Nasal cavity respiratory epithelium epithelial cell of viscerocranial mucosa (primary cell): Measurements from ENCODE around the gene RIPOR2. TPM values are rescaled to one million over a fixed set of nuclear protein-coding genes. Genes with fewer than 3 reads are reported as not detected.

Experiments
- total RNA-seq: library from RNA; depleted of rRNA; stranded (reverse); fragments of >200 nt; gene quantifications from 2 replicates; pipeline ENCODE4 v1.2.3, GENCODE V29; 2014

RIPOR2 gene, protein sequence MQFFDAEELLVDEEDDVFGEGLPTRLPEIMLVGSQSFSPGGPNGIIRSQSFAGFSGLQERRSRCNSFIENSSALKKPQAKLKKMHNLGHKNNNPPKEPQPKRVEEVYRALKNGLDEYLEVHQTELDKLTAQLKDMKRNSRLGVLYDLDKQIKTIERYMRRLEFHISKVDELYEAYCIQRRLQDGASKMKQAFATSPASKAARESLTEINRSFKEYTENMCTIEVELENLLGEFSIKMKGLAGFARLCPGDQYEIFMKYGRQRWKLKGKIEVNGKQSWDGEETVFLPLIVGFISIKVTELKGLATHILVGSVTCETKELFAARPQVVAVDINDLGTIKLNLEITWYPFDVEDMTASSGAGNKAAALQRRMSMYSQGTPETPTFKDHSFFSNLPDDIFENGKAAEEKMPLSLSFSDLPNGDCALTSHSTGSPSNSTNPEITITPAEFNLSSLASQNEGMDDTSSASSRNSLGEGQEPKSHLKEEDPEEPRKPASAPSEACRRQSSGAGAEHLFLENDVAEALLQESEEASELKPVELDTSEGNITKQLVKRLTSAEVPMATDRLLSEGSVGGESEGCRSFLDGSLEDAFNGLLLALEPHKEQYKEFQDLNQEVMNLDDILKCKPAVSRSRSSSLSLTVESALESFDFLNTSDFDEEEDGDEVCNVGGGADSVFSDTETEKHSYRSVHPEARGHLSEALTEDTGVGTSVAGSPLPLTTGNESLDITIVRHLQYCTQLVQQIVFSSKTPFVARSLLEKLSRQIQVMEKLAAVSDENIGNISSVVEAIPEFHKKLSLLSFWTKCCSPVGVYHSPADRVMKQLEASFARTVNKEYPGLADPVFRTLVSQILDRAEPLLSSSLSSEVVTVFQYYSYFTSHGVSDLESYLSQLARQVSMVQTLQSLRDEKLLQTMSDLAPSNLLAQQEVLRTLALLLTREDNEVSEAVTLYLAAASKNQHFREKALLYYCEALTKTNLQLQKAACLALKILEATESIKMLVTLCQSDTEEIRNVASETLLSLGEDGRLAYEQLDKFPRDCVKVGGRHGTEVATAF
- total RNA-seq, result under 0.01 and 0.07 TPM in 2 replicates

DNA sequence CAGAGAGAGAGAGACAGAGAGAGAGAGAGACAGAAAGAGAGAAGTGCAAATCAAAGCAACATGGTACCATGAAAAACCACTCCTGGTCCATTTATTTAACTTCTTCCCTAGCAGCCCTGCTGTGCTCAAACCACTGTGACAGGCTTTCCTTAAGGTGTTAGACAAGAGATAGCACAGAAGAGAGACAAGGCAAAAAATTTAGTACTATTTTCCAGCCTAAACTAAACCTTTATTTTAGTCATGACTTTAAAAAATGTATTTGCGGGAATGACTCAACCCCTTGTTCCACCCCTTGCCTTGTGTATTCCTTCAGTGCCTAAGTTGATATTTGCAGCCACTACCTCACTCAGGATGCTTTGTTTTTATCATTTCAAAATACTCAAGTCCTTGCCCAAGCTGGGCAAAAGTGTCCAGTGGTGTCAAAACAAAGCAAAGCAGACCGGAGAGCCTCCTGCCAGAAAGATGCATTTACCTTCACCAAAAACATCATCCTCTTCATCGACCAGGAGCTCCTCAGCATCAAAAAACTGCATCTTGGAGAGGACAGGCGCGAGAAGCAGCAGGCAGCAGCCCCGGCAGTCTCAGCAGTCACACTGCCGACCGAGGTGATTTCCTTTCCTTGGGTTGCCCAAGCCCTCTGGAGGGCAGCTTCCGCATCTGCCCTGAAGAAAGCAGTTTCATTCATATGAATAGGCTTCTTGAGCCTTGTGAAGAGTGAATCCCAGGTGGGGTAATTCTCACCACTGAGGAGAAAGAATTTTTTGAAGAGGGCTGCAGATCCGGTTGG lies at the start of gene RIPOR2:
RIPOR2 (minus strand) TSS at position 595 of the 787 bp plus-strand sequence; CDS start at position 533, 62 bp downstream.

DNA sequence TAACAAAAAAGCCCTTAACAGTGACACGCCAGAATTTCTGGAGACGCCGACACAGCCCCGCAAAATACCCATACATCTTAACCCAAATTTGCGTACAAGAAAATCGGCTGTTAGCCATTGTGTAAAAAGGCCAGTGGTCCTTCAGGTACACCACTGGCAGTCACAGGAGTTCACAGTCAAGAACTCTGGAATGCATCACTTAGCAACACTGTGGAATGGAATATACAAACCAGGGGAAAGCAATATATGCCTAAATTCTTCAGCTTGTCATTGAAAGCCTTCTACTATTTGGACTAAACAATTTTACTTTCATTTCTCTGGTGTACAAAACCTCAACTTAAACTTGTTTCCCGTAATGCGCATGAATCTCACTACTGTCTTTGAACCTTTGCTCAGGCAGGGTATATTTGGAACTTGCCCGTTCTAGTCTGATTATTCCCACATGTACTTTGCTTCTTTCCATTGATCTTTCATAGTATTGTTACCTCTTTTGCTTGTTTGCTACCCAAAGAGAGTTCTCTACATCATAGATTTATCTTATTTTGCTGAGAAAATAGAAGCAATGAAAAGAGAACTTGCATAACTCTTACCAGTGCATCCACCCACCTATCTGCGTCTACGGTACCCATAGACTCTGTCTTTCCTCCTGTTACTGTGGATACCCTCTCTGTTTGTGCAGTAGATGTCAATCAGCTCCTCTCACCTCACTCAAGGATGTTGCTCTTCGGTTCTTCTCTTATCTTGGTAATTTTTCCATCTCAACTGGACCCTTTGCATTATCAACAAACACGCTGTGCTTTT lies 136.8 kb downstream of the RIPOR2 start, which contains the start of gene ARMH2:
ARMH2 (minus strand) TSS at position 178 of the 801 bp plus-strand sequence; CDS start at position 118, 60 bp downstream.

DNA sequence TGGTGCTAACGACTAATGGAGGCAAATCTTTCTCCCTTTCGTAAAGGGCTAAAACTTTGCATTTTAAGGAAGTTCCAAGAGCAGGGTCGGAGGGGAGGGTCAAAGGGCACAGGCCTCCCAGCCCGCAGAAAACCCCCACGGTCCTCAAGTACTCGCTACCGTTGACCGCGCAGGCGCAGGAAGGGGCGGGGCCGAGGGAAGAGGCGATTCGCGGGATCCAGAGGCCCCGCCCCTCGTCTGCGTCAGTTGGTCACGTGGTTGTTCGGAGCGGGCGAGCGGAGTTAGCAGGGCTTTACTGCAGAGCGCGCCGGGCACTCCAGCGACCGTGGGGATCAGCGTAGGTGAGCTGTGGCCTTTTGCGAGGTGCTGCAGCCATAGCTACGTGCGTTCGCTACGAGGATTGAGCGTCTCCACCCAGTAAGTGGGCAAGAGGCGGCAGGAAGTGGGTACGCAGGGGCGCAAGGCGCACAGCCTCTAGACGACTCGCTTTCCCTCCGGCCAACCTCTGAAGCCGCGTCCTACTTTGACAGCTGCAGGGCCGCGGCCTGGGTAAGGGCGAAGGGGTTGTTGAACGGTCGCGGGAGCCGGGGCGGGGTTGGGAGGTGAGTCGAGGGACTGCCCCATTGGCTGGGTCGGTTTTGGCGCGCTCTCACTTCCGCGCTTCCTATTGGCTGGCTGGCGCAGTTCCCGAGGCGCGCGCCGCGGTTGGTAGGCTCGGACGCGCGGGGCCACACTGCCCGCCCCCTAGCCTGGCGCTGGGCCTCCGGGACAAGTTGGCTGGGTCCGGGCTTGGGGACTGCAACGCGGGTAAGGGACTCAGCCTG lies 160.9 kb downstream of the RIPOR2 start, which contains the start of gene GMNN:
GMNN (plus strand) TSS at position 242 of the 824 bp plus-strand sequence. CDS start 2,310 bp downstream, outside the sequence.

Other genes starting within 250 kb of the RIPOR2 start
- gene C6orf62, start 216.8 kb downstream of the RIPOR2 start, total RNA-seq, result 196 and 234 TPM in 2 replicates
- gene GMNN, start 161.0 kb downstream of the RIPOR2 start, total RNA-seq, result 10.9 and 11.0 TPM in 2 replicates
- gene ARMH2, start 137.0 kb downstream of the RIPOR2 start, total RNA-seq, result not detected in 2 replicates